AG04449 (cell line): ENCODE results near the gene MEIOB.
"Not testable (repeated sequence)": the region's sequence is repeated elsewhere in the genome, so short reads cannot be mapped to it uniquely, and the experiment has no call there.

Source experiments
- CTCF ChIA-PET: fragments of 350-600 bp; formaldehyde crosslinking; extraction: SDS; loops from one replicate; lab custom pipeline; 2021; ENCODE audit warnings: antibody characterized with exemption; lab: Yijun Ruan, JAX
- POLR2A ChIA-PET: fragments of 400-600, 350-600 bp; formaldehyde crosslinking; extraction: SDS; loops from one replicate; lab custom pipeline; 2020; ENCODE audit warnings: antibody characterized with exemption, inconsistent platforms; lab: Yijun Ruan, JAX
- DNase-seq: peaks from one replicate; pipeline ENCODE4 v3.0.0-alpha.2; 2010; ENCODE audit warnings: low read depth, low spot score
- H3K4me3 ChIP-seq: 2 replicates; pipeline ENCODE4 v1.5.1; 2011; ENCODE audit warnings: low read depth, mild to moderate bottlenecking, control low read depth, low read length
- TF ChIP-seq, protein P1 (sequence below): IDR thresholded peaks from one replicate; pipeline ENCODE4 v1.5.1; 2011; ENCODE audit warnings: mild to moderate bottlenecking, moderate library complexity, low read length, control low read depth, inconsistent platforms; ENCODE audit not compliant: insufficient read depth; ENCODE audit errors: missing control alignments

Gene MEIOB, protein sequence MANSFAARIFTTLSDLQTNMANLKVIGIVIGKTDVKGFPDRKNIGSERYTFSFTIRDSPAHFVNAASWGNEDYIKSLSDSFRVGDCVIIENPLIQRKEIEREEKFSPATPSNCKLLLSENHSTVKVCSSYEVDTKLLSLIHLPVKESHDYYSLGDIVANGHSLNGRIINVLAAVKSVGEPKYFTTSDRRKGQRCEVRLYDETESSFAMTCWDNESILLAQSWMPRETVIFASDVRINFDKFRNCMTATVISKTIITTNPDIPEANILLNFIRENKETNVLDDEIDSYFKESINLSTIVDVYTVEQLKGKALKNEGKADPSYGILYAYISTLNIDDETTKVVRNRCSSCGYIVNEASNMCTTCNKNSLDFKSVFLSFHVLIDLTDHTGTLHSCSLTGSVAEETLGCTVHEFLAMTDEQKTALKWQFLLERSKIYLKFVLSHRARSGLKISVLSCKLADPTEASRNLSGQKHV

DNA sequence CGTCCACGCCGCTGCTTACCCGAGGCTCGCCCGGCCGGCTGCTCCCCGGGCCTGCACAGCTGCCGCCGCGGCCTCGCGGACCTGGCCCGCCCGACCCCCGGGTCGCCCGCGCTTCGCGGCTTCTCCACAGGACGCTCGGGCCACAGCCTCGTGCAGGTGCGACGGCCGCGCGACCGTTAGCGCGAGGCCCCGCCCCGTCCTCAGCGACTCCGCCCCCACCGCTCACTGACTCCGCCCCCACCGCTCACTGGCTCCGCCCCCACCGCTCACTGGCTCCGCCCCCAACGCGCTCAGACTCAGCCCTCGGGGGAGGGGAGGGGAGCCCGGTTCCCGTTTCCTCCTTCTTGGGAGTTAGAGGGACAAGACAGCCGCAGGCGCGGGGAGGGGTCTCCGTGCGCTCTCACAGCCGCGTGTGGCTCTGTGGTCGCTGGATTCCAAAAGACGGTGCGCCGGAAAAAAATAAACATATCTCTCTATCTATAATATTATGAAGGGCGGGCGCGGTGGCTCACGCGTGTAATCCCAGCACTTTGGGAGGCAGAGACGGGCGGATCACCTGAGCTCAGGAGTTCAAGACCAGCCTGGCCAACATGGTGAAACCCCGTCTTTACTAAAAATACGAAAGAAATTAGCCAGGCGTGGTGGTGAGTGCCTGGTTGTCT is at the start of gene MEIOB:
Gene MEIOB, minus strand, starts transcription at position 191 of the 662 bp plus-strand sequence. CDS start 3,989 bp downstream, outside the sequence.
- POLR2A ChIA-PET: no interaction called here
- TF ChIP-seq, protein P1, sequence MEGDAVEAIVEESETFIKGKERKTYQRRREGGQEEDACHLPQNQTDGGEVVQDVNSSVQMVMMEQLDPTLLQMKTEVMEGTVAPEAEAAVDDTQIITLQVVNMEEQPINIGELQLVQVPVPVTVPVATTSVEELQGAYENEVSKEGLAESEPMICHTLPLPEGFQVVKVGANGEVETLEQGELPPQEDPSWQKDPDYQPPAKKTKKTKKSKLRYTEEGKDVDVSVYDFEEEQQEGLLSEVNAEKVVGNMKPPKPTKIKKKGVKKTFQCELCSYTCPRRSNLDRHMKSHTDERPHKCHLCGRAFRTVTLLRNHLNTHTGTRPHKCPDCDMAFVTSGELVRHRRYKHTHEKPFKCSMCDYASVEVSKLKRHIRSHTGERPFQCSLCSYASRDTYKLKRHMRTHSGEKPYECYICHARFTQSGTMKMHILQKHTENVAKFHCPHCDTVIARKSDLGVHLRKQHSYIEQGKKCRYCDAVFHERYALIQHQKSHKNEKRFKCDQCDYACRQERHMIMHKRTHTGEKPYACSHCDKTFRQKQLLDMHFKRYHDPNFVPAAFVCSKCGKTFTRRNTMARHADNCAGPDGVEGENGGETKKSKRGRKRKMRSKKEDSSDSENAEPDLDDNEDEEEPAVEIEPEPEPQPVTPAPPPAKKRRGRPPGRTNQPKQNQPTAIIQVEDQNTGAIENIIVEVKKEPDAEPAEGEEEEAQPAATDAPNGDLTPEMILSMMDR: no peak
- CTCF ChIA-PET: interaction anchor here (1.4 to 25.0 kb wide), 3 partner anchors 51 to 71 kb away, joined by 3 to 345 read pairs (median 7); no protein-coding TSS in a partner anchor
- no peak for DNase-seq
- H3K4me3 ChIP-seq: peak within 1 kb of the TSS; percentile 41

DNA sequence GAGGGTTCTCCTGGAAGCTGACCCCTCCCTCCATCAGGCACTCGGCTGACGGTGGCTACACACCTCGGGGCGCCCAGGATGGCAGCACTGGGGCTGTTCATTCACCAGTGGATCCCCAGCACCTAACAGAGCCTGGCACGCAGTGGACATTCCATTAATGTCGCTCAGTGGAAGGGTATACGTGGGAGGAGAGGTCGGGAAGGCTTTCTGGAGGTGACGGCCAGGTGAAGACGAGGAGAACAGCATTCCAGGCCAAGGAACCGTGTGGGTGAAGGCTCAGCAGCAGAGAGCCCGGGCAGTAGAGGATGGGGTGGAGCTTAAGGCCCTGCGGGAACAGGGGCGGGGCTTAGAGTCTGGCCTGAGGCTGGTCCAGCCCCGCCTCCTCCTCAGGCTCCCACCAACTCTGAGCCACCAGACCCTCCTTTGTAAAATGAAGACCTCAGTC is 48.8 kb upstream of the MEIOB start:
- CTCF ChIA-PET: interaction anchor here (2.6 kb wide), 1 partner anchor 9 kb away, joined by 11 read pairs; no protein-coding TSS in a partner anchor
- POLR2A ChIA-PET: no interaction called here
- H3K4me3 ChIP-seq: no peak overlapping the region
- TF ChIP-seq, protein P1: no peak
- DNase-seq: no peak

DNA sequence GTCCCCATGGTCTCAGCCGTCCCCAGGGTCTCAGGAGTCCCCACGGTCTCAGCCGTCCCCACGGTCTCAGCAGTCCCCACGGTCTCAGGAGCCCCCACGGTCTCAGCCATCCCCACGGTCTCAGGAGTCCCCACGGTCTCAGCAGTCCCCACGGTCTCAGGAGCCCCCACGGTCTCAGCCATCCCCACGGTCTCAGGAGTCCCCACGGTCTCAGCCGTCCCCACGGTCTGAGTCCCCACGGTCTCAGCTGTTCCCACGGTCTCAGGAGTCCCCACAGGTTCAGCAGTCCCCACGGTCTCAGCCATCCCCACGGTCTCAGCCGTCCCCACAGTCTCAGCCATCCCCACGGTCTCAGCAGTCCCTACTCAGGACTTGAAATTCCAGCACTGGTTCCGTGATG is 48.2 kb upstream of the MEIOB start:
- CTCF ChIA-PET: interaction anchor here (2.6 kb wide), 1 partner anchor 9 kb away, joined by 11 read pairs; no protein-coding TSS in a partner anchor
- POLR2A ChIA-PET, H3K4me3 ChIP-seq, DNase-seq: not testable (repeated sequence)

DNA sequence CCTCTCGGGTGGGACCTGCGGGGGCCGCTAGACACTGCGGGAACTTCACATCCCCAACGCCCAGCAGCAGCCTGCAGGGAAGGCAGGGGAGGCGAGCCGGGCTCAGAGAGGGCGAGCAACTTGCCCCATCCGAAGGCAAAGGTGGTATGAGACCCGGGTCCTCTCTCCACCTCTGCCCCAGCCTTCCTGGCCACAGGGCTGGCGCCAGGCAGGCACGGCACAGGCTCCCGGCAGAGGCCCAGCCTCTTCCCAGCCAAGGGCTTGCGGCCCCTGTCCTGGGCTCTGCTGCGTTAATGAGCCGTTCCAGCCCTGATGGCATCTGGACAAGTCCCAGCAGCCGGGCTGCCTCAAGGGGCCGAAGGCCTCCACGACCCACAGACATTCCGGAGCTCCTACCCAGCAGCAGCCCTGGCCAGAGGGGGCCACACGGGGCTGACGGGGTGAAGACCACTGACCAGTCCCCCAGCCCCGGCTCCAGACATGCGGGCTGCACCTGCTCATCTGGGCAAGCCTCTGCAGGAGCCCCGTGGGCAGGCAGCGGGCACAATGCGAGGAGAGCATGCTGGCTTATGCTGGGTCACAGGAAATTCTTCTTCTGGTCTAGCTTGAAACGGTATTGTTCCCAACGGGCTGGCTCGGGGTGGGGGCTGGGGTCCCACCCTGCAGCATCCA is 47.5 kb upstream of the MEIOB start:
- ChIA-PET CTCF (interaction anchor here (2.6 kb wide), 1 partner anchor 10 kb away, joined by 11 read pairs; no protein-coding TSS in a partner anchor), POLR2A (no interaction called here)
- no peak overlapping the region for H3K4me3 ChIP-seq
- DNase-seq: no peak
- TF ChIP-seq, protein P1: no peak

DNA sequence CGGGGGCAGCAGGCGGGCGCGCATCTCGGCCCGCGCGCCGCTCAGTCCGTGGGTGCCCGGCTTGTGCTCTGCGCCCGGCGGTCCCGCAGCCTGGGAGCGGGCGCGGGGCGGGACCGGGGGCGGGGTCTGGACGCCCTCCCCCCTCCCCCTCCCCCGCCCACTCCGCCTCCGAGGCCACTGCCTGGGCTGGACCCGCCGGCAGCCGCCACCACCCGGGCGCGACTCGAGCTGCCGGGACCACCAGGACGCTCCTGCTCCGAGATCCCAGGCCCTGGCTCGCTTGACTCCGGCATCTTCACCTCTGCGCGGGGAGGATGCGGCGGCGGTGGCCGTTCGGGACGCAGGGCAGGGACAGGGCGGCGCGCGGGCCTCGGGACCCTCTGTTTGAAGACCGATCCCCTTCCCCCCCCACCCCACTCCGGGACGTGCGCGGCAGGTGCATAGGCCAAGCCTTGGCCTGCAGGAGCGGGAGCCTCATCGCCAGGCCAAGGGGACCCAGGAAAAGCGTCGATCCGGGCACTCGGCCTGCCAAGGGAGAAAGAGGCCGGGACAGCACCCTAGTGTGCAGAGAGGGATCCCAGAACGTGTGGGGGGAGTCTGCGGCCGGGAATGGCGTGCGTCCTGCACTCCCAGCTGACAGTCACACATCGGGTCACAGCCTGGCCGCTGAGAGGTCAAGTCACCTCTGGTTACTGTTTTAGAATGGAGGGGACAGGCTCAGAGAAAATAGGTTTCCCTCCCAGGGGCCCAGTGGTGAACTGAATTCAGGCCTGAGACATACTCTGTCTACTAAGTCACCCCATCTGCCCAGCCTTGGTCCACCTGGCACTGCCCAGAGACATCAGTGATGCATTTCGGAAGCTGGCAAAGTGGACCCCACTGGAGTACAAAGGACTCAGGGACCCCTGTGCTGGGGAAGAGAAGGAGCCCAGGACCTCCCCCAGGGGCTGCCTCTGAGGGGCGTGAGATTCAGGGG is 46.7 kb upstream of the MEIOB start, which contains the start of gene HS3ST6:
Gene HS3ST6, minus strand, starts transcription at position 65 of the 976 bp plus-strand sequence. CDS start 92 bp downstream, outside the sequence.
- H3K4me3 ChIP-seq: no peak within 1 kb of the TSS
- ChIA-PET POLR2A (no interaction called here), CTCF (no interaction called here)
- TF ChIP-seq, protein P1: no peak
- DNase-seq: no peak
